ENCODE results near the gene STX8.

- TF ChIP-seq, protein P1, sequence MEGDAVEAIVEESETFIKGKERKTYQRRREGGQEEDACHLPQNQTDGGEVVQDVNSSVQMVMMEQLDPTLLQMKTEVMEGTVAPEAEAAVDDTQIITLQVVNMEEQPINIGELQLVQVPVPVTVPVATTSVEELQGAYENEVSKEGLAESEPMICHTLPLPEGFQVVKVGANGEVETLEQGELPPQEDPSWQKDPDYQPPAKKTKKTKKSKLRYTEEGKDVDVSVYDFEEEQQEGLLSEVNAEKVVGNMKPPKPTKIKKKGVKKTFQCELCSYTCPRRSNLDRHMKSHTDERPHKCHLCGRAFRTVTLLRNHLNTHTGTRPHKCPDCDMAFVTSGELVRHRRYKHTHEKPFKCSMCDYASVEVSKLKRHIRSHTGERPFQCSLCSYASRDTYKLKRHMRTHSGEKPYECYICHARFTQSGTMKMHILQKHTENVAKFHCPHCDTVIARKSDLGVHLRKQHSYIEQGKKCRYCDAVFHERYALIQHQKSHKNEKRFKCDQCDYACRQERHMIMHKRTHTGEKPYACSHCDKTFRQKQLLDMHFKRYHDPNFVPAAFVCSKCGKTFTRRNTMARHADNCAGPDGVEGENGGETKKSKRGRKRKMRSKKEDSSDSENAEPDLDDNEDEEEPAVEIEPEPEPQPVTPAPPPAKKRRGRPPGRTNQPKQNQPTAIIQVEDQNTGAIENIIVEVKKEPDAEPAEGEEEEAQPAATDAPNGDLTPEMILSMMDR (IDR thresholded peaks at IDR 0.05; ENCODE audit: borderline replicate concordance, extremely low read depth, low read length, poor library complexity, severe bottlenecking), result no peak
- TF ChIP-seq EZH2 (IDR thresholded peaks at IDR 0.05; ENCODE audit: borderline replicate concordance, low read depth, low read length, severe bottlenecking), result no peak
These were observed 333.7 kb downstream of the STX8 start for GRCh38 chr17:9241774-9242496.

All from DND-41 (cell line).